Pancreas (tissue), 10 donors: Measurements from ENCODE around the gene GPAM. TPM values are rescaled to one million over a fixed set of nuclear protein-coding genes. Genes with fewer than 3 reads are reported as not detected.
"Not testable (repeated sequence)": the region's sequence is repeated elsewhere in the genome, so short reads cannot be mapped to it uniquely, and the experiment has no call there.

ENCODE experiments used
- ATAC-seq, 4 donors: fragments of 200-7000 bp; cut with Tn5 transposase; one replicate each; pipeline versions ENCODE4 v1.8.0 to v1.9.1; 2020; ENCODE audit warnings: mild to moderate bottlenecking in 4 of 4, moderate library complexity in 4 of 4
- DNase-seq, 6 donors: peaks; one replicate each; pipeline ENCODE4 v3.0.0-alpha.2; 2020
- FAIRE-seq: peaks from 2 replicates; lab custom pipeline; 2012; peaks lifted over from hg19 to GRCh38; lab: Jason Lieb, UNC
- H3K27ac ChIP-seq, 4 donors: fragments of 200-600 bp; sonication (generic); 1 replicate in 3 of 4; 2 replicates in 1 of 4; pipeline versions ENCODE4 v1.5.0 to v1.8.0; 2020
- H3K27me3 ChIP-seq, 4 donors: fragments of 200-600 bp; one replicate each; pipeline ENCODE4 v1.8.0; 2021
- H3K36me3 ChIP-seq, 3 donors: fragments of 200-600 bp; sonication (generic) in 1 of 3; one replicate each; pipeline versions ENCODE4 v1.5.0 to v1.8.0; 2020 to 2021
- H3K4me1 ChIP-seq, 3 donors: fragments of 200-600 bp; one replicate each; pipeline ENCODE4 v1.8.0; 2021
- H3K4me3 ChIP-seq, 4 donors: fragments of 200-600 bp; sonication (generic) in 2 of 4; one replicate each; pipeline versions ENCODE4 v1.5.0 to v1.8.0; 2020 to 2021
- H3K9me3 ChIP-seq, 4 donors: fragments of 200-600 bp; one replicate each; pipeline ENCODE4 v1.8.0; 2021
- CTCF ChIP-seq, 4 donors: fragments of 200-600 bp; sonication (generic) in 3 of 4; IDR thresholded peaks; one replicate each; pipeline versions ENCODE4 v1.5.0 to v1.8.0; 2021; ENCODE audit warnings: antibody characterized with exemption in 4 of 4
- WGBS, 2 donors: extraction: QIAGEN DNeasy Blood & Tissue Kit; methylation state at CpG; one replicate each; pipeline ENCODE4 v1.1.7; 2013; 5-methylcytosine and 5-hydroxymethylcytosine counted together
- intact Hi-C, 3 donors: fragments of 100-400 bp; cut with DNase I; formaldehyde crosslinking; loops; one replicate each; pipeline versions ENCODE4 v1.11.1 to v1.14.2; 2022
- polyA plus RNA-seq, 2 donors: library from polyadenylated mRNA; stranded (reverse); fragments of 200-250 nt; gene quantifications; one replicate each; pipeline ENCODE4 v1.2.3, GENCODE V29; 2013
- total RNA-seq, 6 donors: library from RNA; stranded (reverse); fragmentation: NEBNext Ultra II Directional in 4 of 6; extraction: Animal tissue kit (Norgen Biotek cat#: 25700) in 4 of 6; gene quantifications; one replicate each; pipeline versions ENCODE4 v1.2.1 to v1.2.4, GENCODE V29; 2021 to 2023
- donor health status: healthy with polysubstance abuse.
- donor health status: DM: no; HTN: no; CAD: no; lungs with moderate emphysema.
- donor health status: DM: no; HTN: no; CAD: no.
- donor health status: control.
- donor health status: control.
- donor health status: Bipolar disorder and iron deficiency.
- donor health status: DM: yes; HTN: yes; CAD: no.
- donor health status: DM: no; HTN: no; CAD: no.
- donor health status: DM: no; HTN: no; CAD: no.
- donor health status: DM: yes; HTN: yes; CAD: no.

GPAM gene
- total and polyA plus RNA-seq, 8 donors = 2.9 to 29.4 (median 4.2) TPM

GRCh38 chr10:112229901-112230300 is 46.3 kb upstream of the GPAM start:
- no peak overlapping the region for H3K4me3 ChIP-seq
- ATAC-seq = no peak
- no peaks in the 10 kb centered on the region for H3K36me3 ChIP-seq
- H3K27me3 ChIP-seq = no peaks in the 10 kb centered on the region
- 70 to 80% methylated on average over 3 of the region's 3 CpGs for WGBS, 2 donors
- H3K9me3 ChIP-seq = no peaks in the 10 kb centered on the region
- no peak overlapping the region for H3K27ac ChIP-seq
- intact Hi-C loops = no loop called here
- no peaks in the 10 kb centered on the region for H3K4me1 ChIP-seq
- FAIRE-seq = no peak
- DNase-seq = no peak
- no peak for TF ChIP-seq CTCF (IDR thresholded peaks at IDR 0.05)

- no peaks in the 10 kb centered on the region for H3K4me1 ChIP-seq
- ATAC-seq = no peak
- no peaks in the 10 kb centered on the region for H3K9me3 ChIP-seq
These were observed 45.5 kb upstream of the GPAM start for GRCh38 chr10:112229096-112229495.

GRCh38 chr10:112228366-112229088 is 45.0 kb upstream of the GPAM start:
- intact Hi-C loops, H3K27ac ChIP-seq, FAIRE-seq, H3K36me3 ChIP-seq, H3K4me1 ChIP-seq, DNase-seq, H3K27me3 ChIP-seq, H3K9me3 ChIP-seq, ATAC-seq, H3K4me3 ChIP-seq: not testable (repeated sequence)
- 74 to 90% methylated on average over 3 of the region's 3 CpGs for WGBS, 2 donors

More at GRCh38 chr10:112229096-112229495, 45.5 kb upstream of the GPAM start:
- H3K27ac ChIP-seq = no peak overlapping the region
- H3K27me3 ChIP-seq = no peaks in the 10 kb centered on the region
- 92 to 96% methylated on average over 2 of the region's 2 CpGs for WGBS, 2 donors
- FAIRE-seq (no peak), DNase-seq (no peak)
- TF ChIP-seq CTCF (IDR thresholded peaks at IDR 0.05) = no peak
- no peak overlapping the region for H3K4me3 ChIP-seq
- H3K36me3 ChIP-seq = no peaks in the 10 kb centered on the region
- intact Hi-C loops = no loop called here

GRCh38 chr10:112227331-112227987 is 43.9 kb upstream of the GPAM start:
- no peaks in the 10 kb centered on the region for H3K27me3 ChIP-seq
- H3K4me1 ChIP-seq = no peaks in the 10 kb centered on the region
- FAIRE-seq (no peak), ATAC-seq (peak in 2 of 4 donors; percentile 18 to 67), DNase-seq (no peak)
- H3K9me3 ChIP-seq = no peaks in the 10 kb centered on the region
- TF ChIP-seq CTCF (IDR thresholded peaks at IDR 0.05) = no peak
- no peak overlapping the region for H3K4me3 ChIP-seq
- no peak overlapping the region for H3K27ac ChIP-seq
- 44 to 60% methylated on average over 6 of the region's 6 CpGs for WGBS, 2 donors
- H3K36me3 ChIP-seq = no peaks in the 10 kb centered on the region
- intact Hi-C loops = no loop called here

- Histone ChIP-seq H3K9me3 (no peaks in the 10 kb centered on the region), H3K27me3 (no peaks in the 10 kb centered on the region), H3K4me1 (no peaks in the 10 kb centered on the region), H3K36me3 (no peaks in the 10 kb centered on the region), H3K4me3 (no peak overlapping the region), H3K27ac (no peak overlapping the region)
- no peak for DNase-seq
- no peak for ATAC-seq
- no peak for FAIRE-seq
- TF ChIP-seq CTCF (IDR thresholded peaks at IDR 0.05) = no peak
- intact Hi-C loops = no loop called here
- WGBS, 2 donors = 70 to 76% methylated on average over 9 of the region's 9 CpGs
These were observed 43.1 kb upstream of the GPAM start for GRCh38 chr10:112226439-112227248.
